Spleen (tissue), 7 donors: ENCODE results near the gene NXPE1.

Experiments used
- POLR2A ChIP-seq, 3 donors: fragments of 450-650 bp; IDR thresholded peaks; one replicate each; pipeline ENCODE4 v1.5.1; 2017; ENCODE audit warnings: antibody characterized with exemption in 3 of 3, mild to moderate bottlenecking in 1 of 3
- POLR2AphosphoS5 ChIP-seq, 3 donors: sonication (generic); formaldehyde crosslinking; IDR thresholded peaks; one replicate each; pipeline ENCODE4 v1.5.1; 2017; ENCODE audit warnings: antibody characterized with exemption in 3 of 3
- TF ChIP-seq, protein P1 (sequence below), 11 experiments: fragments of 200-600 bp in 7 of 11; fragments of 450-650 bp in 4 of 11; sonication (generic) in 4 of 11; IDR thresholded peaks in 8 of 11; conservative IDR thresholded peaks in 3 of 11; 1 replicate in 7 of 11; 2 replicates in 4 of 11; pipeline versions ENCODE4 v1.4.0 to v1.8.0; 2016 to 2021; ENCODE audit warnings: antibody characterized with exemption in 11 of 11, inconsistent platforms in 4 of 11, mild to moderate bottlenecking in 1 of 11
- donor health status: DM: no; HTN: no; CAD: no; lungs with moderate emphysema.
- donor health status: DM: no; HTN: no; CAD: no.
- donor health status: DM: no; HTN: no; CAD: no.

- TF ChIP-seq, protein P1, sequence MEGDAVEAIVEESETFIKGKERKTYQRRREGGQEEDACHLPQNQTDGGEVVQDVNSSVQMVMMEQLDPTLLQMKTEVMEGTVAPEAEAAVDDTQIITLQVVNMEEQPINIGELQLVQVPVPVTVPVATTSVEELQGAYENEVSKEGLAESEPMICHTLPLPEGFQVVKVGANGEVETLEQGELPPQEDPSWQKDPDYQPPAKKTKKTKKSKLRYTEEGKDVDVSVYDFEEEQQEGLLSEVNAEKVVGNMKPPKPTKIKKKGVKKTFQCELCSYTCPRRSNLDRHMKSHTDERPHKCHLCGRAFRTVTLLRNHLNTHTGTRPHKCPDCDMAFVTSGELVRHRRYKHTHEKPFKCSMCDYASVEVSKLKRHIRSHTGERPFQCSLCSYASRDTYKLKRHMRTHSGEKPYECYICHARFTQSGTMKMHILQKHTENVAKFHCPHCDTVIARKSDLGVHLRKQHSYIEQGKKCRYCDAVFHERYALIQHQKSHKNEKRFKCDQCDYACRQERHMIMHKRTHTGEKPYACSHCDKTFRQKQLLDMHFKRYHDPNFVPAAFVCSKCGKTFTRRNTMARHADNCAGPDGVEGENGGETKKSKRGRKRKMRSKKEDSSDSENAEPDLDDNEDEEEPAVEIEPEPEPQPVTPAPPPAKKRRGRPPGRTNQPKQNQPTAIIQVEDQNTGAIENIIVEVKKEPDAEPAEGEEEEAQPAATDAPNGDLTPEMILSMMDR (IDR thresholded peaks at IDR 0.05 in 8 of 11, conservative IDR thresholded peaks at IDR 0.05 in 3 of 11), result no peak
- TF ChIP-seq POLR2AphosphoS5 (IDR thresholded peaks at IDR 0.05) (no peak), POLR2A (IDR thresholded peaks at IDR 0.05) (no peak)
These were observed 34.0 kb downstream of the NXPE1 start for GRCh38 chr11:114525682-114526081.
